ENCODE data around the gene PDE7B.
"Not testable (repeated sequence)": the region's sequence is repeated elsewhere in the genome, so short reads cannot be mapped to it uniquely, and the experiment has no call there.

PDE7B gene

GRCh38 chr6:136136274-136136673 is 284.8 kb downstream of the PDE7B start:
- in situ Hi-C loops (cut with MboI; ENCODE audit: low sequenced_read_pairs) = no loop called here

- in situ Hi-C loops (cut with MboI; ENCODE audit: low sequenced_read_pairs) = no loop called here
These were observed 285.6 kb downstream of the PDE7B start for GRCh38 chr6:136137008-136137692.

- in situ Hi-C loops (cut with MboI; ENCODE audit: low sequenced_read_pairs) = no loop called here
These were observed 286.4 kb downstream of the PDE7B start for GRCh38 chr6:136137739-136138402.

GRCh38 chr6:136139111-136139510 is 287.6 kb downstream of the PDE7B start:
- in situ Hi-C loops (cut with MboI; ENCODE audit: low sequenced_read_pairs) = not testable (repeated sequence)

GRCh38 chr6:136144251-136145023 is 292.9 kb downstream of the PDE7B start:
- in situ Hi-C loops (cut with MboI; ENCODE audit: low sequenced_read_pairs) = no loop called here

GRCh38 chr6:136146130-136146529 is 294.6 kb downstream of the PDE7B start:
- in situ Hi-C loops (cut with MboI; ENCODE audit: low sequenced_read_pairs) = no loop called here

GRCh38 chr6:136147342-136147741 is 295.8 kb downstream of the PDE7B start:
- in situ Hi-C loops (cut with MboI; ENCODE audit: low sequenced_read_pairs) = no loop called here

GRCh38 chr6:136148051-136148450 is 296.6 kb downstream of the PDE7B start:
- in situ Hi-C loops (cut with MboI; ENCODE audit: low sequenced_read_pairs) = no loop called here

- in situ Hi-C loops (cut with MboI; ENCODE audit: low sequenced_read_pairs) = no loop called here
These were observed 297.0 kb downstream of the PDE7B start for GRCh38 chr6:136148523-136148922.

GRCh38 chr6:136149311-136149710 is 297.8 kb downstream of the PDE7B start:
- in situ Hi-C loops (cut with MboI; ENCODE audit: low sequenced_read_pairs) = no loop called here

GRCh38 chr6:136150961-136151360 is 299.5 kb downstream of the PDE7B start:
- in situ Hi-C loops (cut with MboI; ENCODE audit: low sequenced_read_pairs) = no loop called here

GRCh38 chr6:136153707-136154375 is 302.3 kb downstream of the PDE7B start:
- in situ Hi-C loops (cut with MboI; ENCODE audit: low sequenced_read_pairs) = no loop called here

GRCh38 chr6:136155191-136155590 is 303.7 kb downstream of the PDE7B start:
- in situ Hi-C loops (cut with MboI; ENCODE audit: low sequenced_read_pairs) = no loop called here

GRCh38 chr6:136157743-136158142 is 306.2 kb downstream of the PDE7B start:
- in situ Hi-C loops (cut with MboI; ENCODE audit: low sequenced_read_pairs) = no loop called here

- in situ Hi-C loops (cut with MboI; ENCODE audit: low sequenced_read_pairs) = no loop called here
These were observed 306.9 kb downstream of the PDE7B start for GRCh38 chr6:136158387-136158821.

GRCh38 chr6:136158971-136159370 is 307.5 kb downstream of the PDE7B start:
- in situ Hi-C loops (cut with MboI; ENCODE audit: low sequenced_read_pairs) = no loop called here

GRCh38 chr6:136160250-136160649 is 308.7 kb downstream of the PDE7B start:
- in situ Hi-C loops (cut with MboI; ENCODE audit: low sequenced_read_pairs) = no loop called here

GRCh38 chr6:136161950-136162349 is 310.4 kb downstream of the PDE7B start:
- in situ Hi-C loops (cut with MboI; ENCODE audit: low sequenced_read_pairs) = no loop called here

GRCh38 chr6:136163260-136163659 is 311.8 kb downstream of the PDE7B start:
- in situ Hi-C loops (cut with MboI; ENCODE audit: low sequenced_read_pairs) = no loop called here

- in situ Hi-C loops (cut with MboI; ENCODE audit: low sequenced_read_pairs) = no loop called here
These were observed 315.3 kb downstream of the PDE7B start for GRCh38 chr6:136166815-136167214.

All from HL-60/S4 treated with retinoic acid at 250 ng/mL for 4 days and 3 days (cell line).